HepG2 (cell line): ENCODE data around the gene ADRM1. TPM values are rescaled to one million over a fixed set of nuclear protein-coding genes. Genes with fewer than 3 reads are reported as not detected.

Experiments used
- ATF7 ChIP-seq, 2 experiments: fragments of 450-650 bp in 1 of 2; sonication (generic) in 1 of 2; formaldehyde crosslinking in 1 of 2; IDR thresholded peaks; 2 replicates each; pipeline versions ENCODE4 v1.4.0 to v1.6.1; 2016 to 2020; ENCODE audit warnings: antibody characterized with exemption in 1 of 2, mild to moderate bottlenecking in 1 of 2, missing genetic modification reagents in 1 of 2
- BORCS8-MEF2B ChIP-seq: sonication (generic); formaldehyde crosslinking; IDR thresholded peaks from 2 replicates; pipeline ENCODE4 v1.8.0; 2022; ENCODE audit warnings: mild to moderate bottlenecking, missing genetic modification reagents
- CAMTA2 ChIP-seq: sonication (generic); formaldehyde crosslinking; IDR thresholded peaks from 2 replicates; pipeline ENCODE4 v1.4.0; 2020; ENCODE audit warnings: mild to moderate bottlenecking, missing genetic modification reagents, borderline replicate concordance
- ELF3 ChIP-seq: IDR thresholded peaks from 2 replicates; pipeline ENCODE4 v1.6.1; 2016; ENCODE audit warnings: missing genetic modification reagents, missing compliant biosample characterization
- KDM3A ChIP-seq: IDR thresholded peaks from 2 replicates; pipeline ENCODE4 v1.6.1; 2018; ENCODE audit warnings: low read depth, missing compliant biosample characterization
- NBN ChIP-seq: fragments of 450-650 bp; conservative IDR thresholded peaks from 2 replicates; pipeline ENCODE4 v1.6.1; 2017
- NCOA5 ChIP-seq: sonication (generic); formaldehyde crosslinking; IDR thresholded peaks from 2 replicates; pipeline ENCODE4 v1.4.0; 2020; ENCODE audit warnings: missing genetic modification reagents
- NFE2L1 ChIP-seq: sonication (generic); formaldehyde crosslinking; IDR thresholded peaks from 2 replicates; pipeline ENCODE4 v1.4.0; 2020; ENCODE audit warnings: missing genetic modification reagents, mild to moderate bottlenecking, borderline replicate concordance
- RAD21 ChIP-seq: fragments of 450-650 bp; formaldehyde crosslinking; IDR thresholded peaks from 2 replicates; pipeline ENCODE4 v1.5.0; 2020; ENCODE audit warnings: mild to moderate bottlenecking
- SAFB2 ChIP-seq: sonication (generic); formaldehyde crosslinking; IDR thresholded peaks from 2 replicates; pipeline ENCODE4 v1.5.1; 2020; ENCODE audit warnings: missing genetic modification reagents, low read depth, mild to moderate bottlenecking, borderline replicate concordance
- SATB2 ChIP-seq: sonication (generic); formaldehyde crosslinking; IDR thresholded peaks from 2 replicates; pipeline ENCODE4 v1.5.0; 2020; ENCODE audit warnings: missing genetic modification reagents
- SOX6 ChIP-seq, 2 experiments: fragments of 450-650 bp in 1 of 2; sonication (generic) in 1 of 2; formaldehyde crosslinking in 1 of 2; IDR thresholded peaks; 2 replicates each; pipeline versions ENCODE4 v1.4.0 to v1.6.1; 2017 to 2020; ENCODE audit warnings: antibody characterized with exemption in 1 of 2, mild to moderate bottlenecking in 1 of 2, missing genetic modification reagents in 1 of 2
- ZBTB7B ChIP-seq: sonication (generic); formaldehyde crosslinking; IDR thresholded peaks from 2 replicates; pipeline ENCODE4 v1.4.0; 2020; ENCODE audit warnings: missing genetic modification reagents
- ZNF605 ChIP-seq: sonication (generic); formaldehyde crosslinking; IDR thresholded peaks from 2 replicates; pipeline ENCODE4 v1.8.0; 2022; ENCODE audit warnings: mild to moderate bottlenecking, missing genetic modification reagents
- ZNF766 ChIP-seq: sonication (generic); formaldehyde crosslinking; IDR thresholded peaks from 2 replicates; pipeline ENCODE4 v1.5.0; 2020; ENCODE audit warnings: missing genetic modification reagents, borderline replicate concordance
- ZNF775 ChIP-seq: sonication (generic); formaldehyde crosslinking; IDR thresholded peaks from 2 replicates; pipeline ENCODE4 v1.4.0; 2020; ENCODE audit warnings: missing genetic modification reagents, mild to moderate bottlenecking, moderate library complexity, borderline replicate concordance
- ZSCAN12 ChIP-seq: sonication (generic); formaldehyde crosslinking; IDR thresholded peaks from 2 replicates; pipeline ENCODE4 v1.9.0; 2021; ENCODE audit warnings: mild to moderate bottlenecking, missing genetic modification reagents
- ZSCAN20 ChIP-seq: sonication (generic); formaldehyde crosslinking; IDR thresholded peaks from 2 replicates; pipeline ENCODE4 v1.4.0; 2020; ENCODE audit warnings: missing genetic modification reagents, mild to moderate bottlenecking, borderline replicate concordance
- polyA plus RNA-seq, 8 experiments: library from polyadenylated mRNA; depleted of rRNA in 3 of 8; stranded (reverse) in 7 of 8; unstranded in 1 of 8; fragments of >200 nt; fragmentation: Illumina TruSeq in 4 of 8; extraction: Trizol in 4 of 8; gene quantifications; 2 replicates each; pipeline versions ENCODE4 v1.2.1 to v1.2.3, GENCODE V29; 2011 to 2016; ENCODE audit warnings: low read depth in 4 of 8, missing spikeins in 1 of 8, mixed read lengths in 1 of 8; ENCODE audit not compliant: insufficient read depth in 1 of 8
- total RNA-seq, 5 experiments: library from RNA; depleted of rRNA; stranded (reverse); fragments of >200 nt; fragmentation: Illumina TruSeq; extraction: Trizol; gene quantifications; 2 replicates each; pipeline ENCODE4 v1.2.3, GENCODE V29; 2016; ENCODE audit warnings: low read depth in 1 of 5
- TF ChIP-seq, protein P1 (sequence below): sonication (generic); formaldehyde crosslinking; IDR thresholded peaks from 2 replicates; pipeline ENCODE4 v1.4.0; 2020; ENCODE audit warnings: missing genetic modification reagents
- TF ChIP-seq, protein P2 (sequence below), 2 experiments: IDR thresholded peaks; 2 replicates each; pipeline ENCODE4 v1.6.1; 2011 to 2012; ENCODE audit warnings: low read length in 2 of 2, borderline replicate concordance in 1 of 2, low read depth in 1 of 2, mild to moderate bottlenecking in 1 of 2, moderate library complexity in 1 of 2

The ADRM1 gene
- total and polyA plus RNA-seq, 2 of the 13 experiments (the other 11 are each of a cell fraction or from before 2014, with no cell fraction given), result 92.9 to 154 TPM

DNA sequence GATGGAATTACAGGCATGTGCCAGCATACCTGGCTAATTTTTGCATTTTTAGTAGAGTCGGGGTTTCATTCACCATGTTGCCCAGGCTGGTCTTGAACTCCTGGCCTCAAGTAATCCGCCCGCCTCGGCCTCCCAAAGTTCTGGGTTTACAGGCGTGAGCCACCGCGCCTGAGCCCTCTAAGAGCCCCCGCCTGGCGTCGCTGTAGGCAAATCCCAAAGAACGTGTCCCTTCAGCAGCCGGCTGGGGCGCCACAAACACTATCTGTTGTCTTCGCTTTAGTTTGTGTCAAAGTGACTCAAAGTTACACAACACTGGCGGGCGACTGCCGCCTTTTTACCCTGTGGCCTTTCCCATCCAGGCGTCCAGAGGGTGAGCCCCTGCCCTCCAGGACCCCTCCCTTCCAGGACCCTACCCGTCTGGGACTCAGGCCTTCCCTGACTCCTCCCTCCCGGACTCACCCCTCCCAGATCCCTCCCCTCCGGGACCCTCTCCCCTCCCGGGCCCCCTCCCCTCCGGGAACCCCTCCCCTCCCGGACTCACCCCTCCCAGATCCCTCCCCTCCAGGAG, 940 bp upstream of the ADRM1 start (continued):
- 0 out of 2 replicates have a peak, but pooled peaks have one; percentile 69 for TF ChIP-seq ZNF775
- TF ChIP-seq, protein P1, sequence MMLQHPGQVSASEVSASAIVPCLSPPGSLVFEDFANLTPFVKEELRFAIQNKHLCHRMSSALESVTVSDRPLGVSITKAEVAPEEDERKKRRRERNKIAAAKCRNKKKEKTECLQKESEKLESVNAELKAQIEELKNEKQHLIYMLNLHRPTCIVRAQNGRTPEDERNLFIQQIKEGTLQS (CRISPR knock-in tag), result peak; percentile 82
- TF ChIP-seq NCOA5 (CRISPR knock-in tag), result no peak
- TF ChIP-seq BORCS8-MEF2B (CRISPR knock-in tag), result peak; percentile 54; the same call in 1 of the 2 replicates
- no peak for TF ChIP-seq SATB2 (CRISPR knock-in tag)
- peak; percentile 41; the same call in 1 of the 2 replicates for TF ChIP-seq ZSCAN12 (CRISPR knock-in tag)
- no peak for TF ChIP-seq NFE2L1 (CRISPR knock-in tag)
- TF ChIP-seq ATF7 (IDR thresholded peaks at IDR 0.05), result no peak
- TF ChIP-seq ATF7 (CRISPR knock-in tag; IDR thresholded peaks at IDR 0.05), result 0 out of 2 replicates have a peak, but pooled peaks have one; percentile 49
- peak; percentile 49; the same call in 1 of the 2 replicates for TF ChIP-seq ZNF605 (CRISPR knock-in tag)
- TF ChIP-seq ZNF766 (CRISPR knock-in tag), result peak; percentile 79; the same call in 1 of the 2 replicates
- no peak for TF ChIP-seq SOX6 (IDR thresholded peaks at IDR 0.05)
- peak; percentile 84 for TF ChIP-seq SOX6 (CRISPR knock-in tag; IDR thresholded peaks at IDR 0.05)
- TF ChIP-seq CAMTA2 (CRISPR knock-in tag), result peak; percentile 85; the same call in 1 of the 2 replicates
- TF ChIP-seq, protein P2, sequence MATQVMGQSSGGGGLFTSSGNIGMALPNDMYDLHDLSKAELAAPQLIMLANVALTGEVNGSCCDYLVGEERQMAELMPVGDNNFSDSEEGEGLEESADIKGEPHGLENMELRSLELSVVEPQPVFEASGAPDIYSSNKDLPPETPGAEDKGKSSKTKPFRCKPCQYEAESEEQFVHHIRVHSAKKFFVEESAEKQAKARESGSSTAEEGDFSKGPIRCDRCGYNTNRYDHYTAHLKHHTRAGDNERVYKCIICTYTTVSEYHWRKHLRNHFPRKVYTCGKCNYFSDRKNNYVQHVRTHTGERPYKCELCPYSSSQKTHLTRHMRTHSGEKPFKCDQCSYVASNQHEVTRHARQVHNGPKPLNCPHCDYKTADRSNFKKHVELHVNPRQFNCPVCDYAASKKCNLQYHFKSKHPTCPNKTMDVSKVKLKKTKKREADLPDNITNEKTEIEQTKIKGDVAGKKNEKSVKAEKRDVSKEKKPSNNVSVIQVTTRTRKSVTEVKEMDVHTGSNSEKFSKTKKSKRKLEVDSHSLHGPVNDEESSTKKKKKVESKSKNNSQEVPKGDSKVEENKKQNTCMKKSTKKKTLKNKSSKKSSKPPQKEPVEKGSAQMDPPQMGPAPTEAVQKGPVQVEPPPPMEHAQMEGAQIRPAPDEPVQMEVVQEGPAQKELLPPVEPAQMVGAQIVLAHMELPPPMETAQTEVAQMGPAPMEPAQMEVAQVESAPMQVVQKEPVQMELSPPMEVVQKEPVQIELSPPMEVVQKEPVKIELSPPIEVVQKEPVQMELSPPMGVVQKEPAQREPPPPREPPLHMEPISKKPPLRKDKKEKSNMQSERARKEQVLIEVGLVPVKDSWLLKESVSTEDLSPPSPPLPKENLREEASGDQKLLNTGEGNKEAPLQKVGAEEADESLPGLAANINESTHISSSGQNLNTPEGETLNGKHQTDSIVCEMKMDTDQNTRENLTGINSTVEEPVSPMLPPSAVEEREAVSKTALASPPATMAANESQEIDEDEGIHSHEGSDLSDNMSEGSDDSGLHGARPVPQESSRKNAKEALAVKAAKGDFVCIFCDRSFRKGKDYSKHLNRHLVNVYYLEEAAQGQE (IDR thresholded peaks at IDR 0.05; ENCODE audit: borderline replicate concordance in 1 of 2, low read depth in 1 of 2, low read length in 2 of 2), result no peak
- peak; percentile 93 for TF ChIP-seq ZBTB7B (CRISPR knock-in tag)
- peak; percentile 81 for TF ChIP-seq ELF3 (CRISPR knock-in tag)
- peak; percentile 99 for TF ChIP-seq RAD21 (CRISPR knock-in tag)
- TF ChIP-seq KDM3A (CRISPR knock-in tag), result peak; percentile 99
- TF ChIP-seq SAFB2 (CRISPR knock-in tag), result no peak
- no peak for TF ChIP-seq NBN
- TF ChIP-seq ZSCAN20 (CRISPR knock-in tag), result peak; percentile 96; the same call in 1 of the 2 replicates
